ENCODE measurements around the gene MAL.
"Not testable (repeated sequence)": the region's sequence is repeated elsewhere in the genome, so short reads cannot be mapped to it uniquely, and the experiment has no call there.

Gene MAL

DNA sequence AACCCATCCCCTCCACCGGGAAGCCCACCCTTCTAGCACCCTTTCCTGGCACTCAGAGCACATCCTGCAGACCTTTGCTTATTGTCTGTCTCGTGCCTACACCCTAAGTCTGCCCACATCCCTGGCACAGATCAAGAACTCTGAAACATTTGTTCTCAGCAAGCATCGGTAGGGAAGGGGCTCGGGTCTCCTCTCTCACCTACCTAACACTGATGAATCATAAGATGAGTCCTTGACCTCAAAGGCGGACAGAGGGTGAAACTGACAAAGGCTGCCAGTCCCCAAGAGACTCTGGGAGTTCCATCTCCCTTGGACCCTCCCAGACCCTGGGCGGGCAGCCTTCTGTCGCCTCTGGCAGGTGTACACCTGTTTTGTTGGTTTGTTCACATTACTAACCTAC is 9.3 kb downstream of the MAL start:
- DNase-seq = no peak

DNA sequence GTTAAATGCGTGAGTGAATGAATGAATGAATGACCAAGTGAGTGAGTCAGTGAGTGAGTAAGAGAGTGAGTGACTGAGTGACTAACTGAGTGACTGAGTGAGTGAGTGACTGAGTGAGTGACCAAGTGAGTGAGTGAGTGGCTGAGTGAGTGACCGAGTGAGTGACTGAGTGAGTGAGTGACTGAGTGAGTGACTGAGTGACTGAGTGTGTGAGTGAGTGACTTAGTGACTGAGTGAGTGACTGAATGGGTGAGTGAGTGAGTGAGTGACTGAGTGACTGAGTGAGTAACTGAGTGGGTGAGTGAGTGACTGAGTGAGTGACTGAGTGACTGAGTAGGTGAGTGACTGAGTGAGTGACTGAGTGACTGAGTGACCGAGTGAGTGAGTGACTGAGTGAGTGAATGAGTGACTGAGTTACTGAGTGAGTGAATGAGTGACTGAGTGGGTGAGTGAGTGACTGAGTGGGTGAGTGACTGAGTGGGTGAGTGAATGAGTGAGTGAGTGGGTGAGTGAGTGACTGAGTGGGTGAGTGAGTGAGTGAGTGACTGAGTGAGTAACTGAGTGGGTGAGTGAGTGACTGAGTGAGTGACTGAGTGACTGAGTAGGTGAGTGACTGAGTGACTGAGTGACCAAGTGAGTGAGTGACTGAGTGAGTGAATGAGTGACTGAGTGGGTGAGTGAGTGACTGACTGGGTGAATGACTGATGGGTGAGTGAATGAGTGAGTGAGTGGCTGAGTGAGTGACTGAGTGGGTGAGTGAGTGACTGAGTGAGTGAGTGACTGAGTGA is 11.3 kb downstream of the MAL start:
- no peak for DNase-seq

DNA sequence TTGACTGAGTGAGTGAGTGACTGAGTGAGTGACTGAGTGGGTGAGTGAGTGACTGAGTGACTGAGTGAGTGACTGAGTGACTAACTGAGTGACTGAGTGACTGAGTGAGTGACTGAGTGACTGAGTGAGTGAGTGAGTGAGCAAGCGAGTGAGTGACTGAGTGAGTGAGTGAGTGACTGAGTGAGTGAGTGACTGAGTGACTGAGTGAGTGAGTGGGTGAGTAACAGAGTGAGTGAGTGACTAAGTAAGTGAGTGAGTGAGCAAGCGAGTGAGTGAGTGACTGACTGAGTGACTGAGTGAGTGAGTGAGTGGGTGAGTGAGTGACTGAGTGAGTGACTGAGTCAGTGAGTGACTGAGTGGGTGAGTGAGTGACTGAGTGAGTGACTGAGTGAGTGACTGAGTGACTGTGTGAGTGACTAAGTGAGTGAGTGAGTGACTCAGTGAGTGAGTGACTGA is 11.9 kb downstream of the MAL start:
- no peak for DNase-seq

GRCh38 chr2:95037841-95038585 is 12.5 kb downstream of the MAL start:
- DNase-seq = not testable (repeated sequence)

GRCh38 chr2:95038635-95039298 is 13.3 kb downstream of the MAL start:
- no peak for DNase-seq

- no peak for DNase-seq
These were observed 13.9 kb downstream of the MAL start for GRCh38 chr2:95039363-95039762.

GRCh38 chr2:95039978-95040377 is 14.5 kb downstream of the MAL start:
- DNase-seq = no peak

DNA sequence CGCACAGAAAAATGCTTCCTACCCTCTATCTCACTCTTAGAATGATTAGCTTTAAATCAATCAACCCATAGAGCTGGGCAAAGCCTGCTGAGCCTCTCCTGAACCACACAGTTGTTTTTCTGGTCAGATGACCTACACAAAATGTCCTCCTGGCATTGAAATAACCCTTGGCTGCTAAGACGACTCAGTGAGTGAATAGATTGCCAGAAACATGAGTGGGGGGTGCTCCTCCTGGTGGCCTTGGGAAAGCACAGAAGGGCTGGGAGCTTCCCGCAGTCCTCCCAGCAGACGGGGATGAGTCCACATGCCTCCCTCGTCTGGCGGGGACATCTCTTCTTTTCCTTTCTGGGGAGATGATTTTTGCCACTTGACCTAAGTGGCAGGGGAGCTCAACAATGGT is 14.9 kb downstream of the MAL start:
- DNase-seq = no peak

DNA sequence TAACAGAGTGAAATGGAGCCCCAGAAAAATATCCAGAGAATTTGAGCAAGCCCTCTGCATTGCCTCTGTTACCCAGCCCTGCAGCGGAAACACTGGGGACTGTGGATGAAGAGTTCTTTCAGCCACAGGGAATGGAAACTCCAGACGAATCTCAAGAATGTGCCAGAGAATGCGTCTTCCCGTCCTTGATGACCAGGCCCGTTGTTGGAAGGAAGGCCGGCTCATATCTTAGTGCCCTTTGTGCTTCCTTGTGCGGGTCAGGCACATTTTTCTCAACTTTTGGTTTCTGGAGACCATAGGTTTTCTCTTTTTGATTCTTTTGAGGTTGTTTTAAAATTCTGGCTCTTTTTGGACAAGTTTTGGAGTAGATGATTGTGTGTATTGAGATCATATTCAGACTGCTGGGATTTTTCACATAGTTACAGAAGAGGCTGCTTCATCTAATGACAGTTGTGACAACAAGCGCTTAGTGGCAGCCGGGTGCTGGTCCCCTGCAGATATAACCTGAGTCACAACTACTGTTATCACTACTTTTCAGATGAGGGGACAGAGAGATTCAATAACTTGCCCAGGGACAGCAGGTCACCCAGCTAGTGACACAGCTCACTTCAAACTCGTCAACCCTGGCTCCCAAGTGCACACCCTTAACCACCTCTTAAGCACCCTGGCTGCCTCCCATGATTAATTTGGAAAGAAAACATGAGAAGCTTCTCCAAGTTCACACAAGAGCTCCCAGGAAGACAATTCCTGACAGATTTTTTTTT is 15.7 kb downstream of the MAL start:
- DNase-seq = no peak

- no peak for DNase-seq
These were observed 16.4 kb downstream of the MAL start for GRCh38 chr2:95041824-95042442.

DNA sequence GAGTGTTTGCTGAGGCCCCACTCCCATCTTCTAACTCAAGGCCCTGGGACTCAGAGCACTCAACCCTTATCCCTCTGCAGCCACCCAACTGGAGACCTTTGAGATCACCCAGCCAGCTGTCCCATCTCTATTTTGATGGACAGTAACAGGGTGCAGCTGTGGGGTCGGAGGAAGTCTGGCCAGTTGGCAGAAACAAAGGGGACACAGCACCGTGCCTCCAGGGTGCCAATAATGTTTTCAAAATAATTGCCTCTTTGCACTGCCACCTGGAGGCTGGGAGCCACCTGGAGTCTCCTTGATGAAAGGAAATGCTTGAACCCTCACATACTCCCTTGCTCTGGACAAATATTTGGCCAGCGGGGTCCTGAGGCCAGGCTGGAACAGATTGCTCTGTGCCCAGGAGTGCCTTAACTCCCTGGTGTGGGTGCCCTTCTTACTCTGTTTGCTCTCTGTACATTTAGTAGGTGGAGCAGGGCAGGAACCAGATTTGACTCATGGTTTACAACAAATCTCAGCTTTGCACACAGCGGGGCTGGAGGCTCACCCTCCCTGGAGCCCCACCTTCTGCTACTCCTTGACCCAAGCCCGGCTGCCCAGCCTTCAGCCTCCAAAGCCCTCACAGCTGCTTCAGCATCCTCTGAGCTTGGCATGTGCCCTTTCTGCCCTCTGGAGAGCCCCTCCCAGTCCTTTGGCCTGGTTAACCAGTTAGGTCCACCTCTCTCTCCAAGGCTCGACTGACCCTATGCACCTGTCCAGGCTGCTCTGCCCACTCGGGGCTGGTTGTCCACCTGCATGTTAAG is 17.2 kb downstream of the MAL start:
- no peak for DNase-seq

DNA sequence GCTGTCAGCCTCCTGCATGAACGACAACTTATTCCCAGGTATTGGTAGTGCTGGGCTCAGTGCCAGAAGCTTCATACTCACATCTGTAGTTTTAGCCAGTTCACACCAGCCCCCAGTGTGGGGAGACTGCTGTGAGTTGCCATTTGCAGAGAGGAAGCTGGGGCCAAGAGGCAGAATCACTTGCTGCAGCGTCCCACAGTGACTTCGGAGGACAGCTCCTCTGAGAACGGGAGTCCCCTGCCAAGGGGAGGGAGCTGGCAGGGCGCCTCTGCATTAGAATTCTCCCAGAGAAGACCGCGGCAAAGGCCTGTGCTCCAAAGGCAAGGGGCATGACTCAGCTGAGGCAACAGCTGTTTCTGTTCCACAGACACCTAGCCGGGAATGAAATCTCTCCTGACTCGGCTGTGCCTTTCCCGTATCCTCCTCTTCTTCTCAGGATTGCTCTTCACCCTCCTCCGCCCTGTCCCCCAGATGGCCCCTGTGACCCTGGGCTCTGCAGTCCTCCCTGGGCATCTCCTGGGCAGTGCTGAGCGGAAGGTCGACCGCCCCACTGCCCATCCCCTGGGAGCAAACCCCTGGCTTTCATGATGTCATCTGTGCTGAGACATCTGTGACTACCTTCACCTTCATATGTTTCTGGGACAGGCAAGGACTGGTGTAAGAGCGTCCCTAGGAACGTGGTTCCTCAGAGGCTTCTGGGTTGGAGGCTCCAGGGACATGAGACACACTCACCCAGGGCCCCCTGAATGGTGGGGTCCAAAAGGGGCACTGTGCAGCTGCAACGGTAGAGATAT is 18.0 kb downstream of the MAL start:
- peak; percentile 44 for DNase-seq

DNA sequence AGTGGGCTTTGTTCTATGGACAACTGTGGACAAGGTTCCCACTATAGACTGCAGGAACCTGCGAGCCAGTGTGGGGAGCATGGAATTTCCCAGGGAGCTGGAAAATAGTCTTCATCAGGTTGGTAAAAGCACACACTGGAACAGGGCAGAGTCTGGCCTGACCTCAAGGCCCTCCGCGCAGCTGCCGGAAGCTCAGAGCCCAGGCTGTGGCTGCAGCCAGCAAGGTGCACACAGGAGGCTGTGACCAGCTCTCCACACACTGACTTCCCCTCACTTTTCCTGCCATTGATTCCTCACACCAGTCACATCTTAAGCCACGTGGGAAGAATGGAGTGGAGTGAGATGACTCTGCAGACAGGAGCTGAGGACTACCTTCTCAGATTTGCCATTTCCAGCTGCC is 19.1 kb downstream of the MAL start:
- no peak for DNase-seq

GRCh38 chr2:95046371-95047112 is 21.0 kb downstream of the MAL start:
- no peak for DNase-seq

DNA sequence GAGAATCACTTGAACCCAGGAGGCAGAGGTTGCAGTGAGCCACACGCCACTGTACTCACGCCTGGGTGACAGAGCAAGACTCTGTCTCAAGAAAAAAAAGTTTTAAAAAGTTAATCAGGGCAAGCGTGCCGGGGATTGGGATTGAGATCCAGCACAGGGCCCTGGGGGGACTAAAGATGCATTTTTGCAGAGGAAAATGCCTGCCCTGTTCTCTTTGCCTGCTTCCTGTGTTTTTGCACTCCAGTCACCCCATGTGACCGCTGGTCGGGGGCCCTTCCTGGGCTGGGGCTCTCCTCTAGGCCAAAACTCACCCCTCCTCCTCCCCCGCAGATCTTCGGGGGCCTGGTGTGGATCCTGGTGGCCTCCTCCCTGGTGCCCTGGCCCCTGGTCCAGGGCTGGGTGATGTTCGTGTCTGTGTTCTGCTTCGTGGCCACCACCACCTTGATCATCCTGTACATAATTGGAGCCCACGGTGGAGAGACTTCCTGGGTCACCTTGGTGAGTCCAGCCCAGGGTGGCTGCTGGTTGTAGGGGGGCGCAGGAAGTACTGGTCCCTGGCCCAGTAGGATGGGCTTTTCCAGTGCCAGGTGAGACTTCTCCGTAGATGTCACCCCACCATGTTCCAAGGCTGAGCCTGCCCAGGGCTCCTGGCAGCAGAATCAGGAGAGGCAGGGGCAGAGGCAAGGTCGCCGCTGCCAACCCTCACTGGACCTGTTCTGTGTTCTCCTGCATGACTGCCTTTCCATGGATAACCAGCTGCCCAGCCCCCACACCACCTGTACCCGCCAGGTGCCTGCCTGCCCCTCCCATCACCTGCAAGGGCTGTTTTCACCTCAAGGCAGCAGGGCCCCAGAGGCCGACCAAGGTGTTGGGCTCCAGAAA is 22.4 kb downstream of the MAL start:
- DNase-seq = no peak

GRCh38 chr2:95048825-95049682 is 23.5 kb downstream of the MAL start:
- DNase-seq = no peak

- no peak for DNase-seq
These were observed 24.1 kb downstream of the MAL start for GRCh38 chr2:95049683-95049955.

GRCh38 chr2:95049961-95050360 is 24.5 kb downstream of the MAL start:
- DNase-seq = no peak

Data from fibroblast of skin of back (primary cell).